GM23338 (cell line): ENCODE results near the gene FAM53B. TPM values are rescaled to one million over a fixed set of nuclear protein-coding genes. Genes with fewer than 3 reads are reported as not detected.

Source experiments
- ATAC-seq: fragments of 200-7000 bp; cut with Tn5 transposase; 3 replicates; pipeline ENCODE4 v1.9.1; 2020
- DNase-seq: peaks from one replicate; pipeline ENCODE4 v3.0.0-alpha.2; 2015; ENCODE audit warnings: low spot score
- H2AFZ ChIP-seq: fragments of 200-600 bp; sonication (generic); 2 replicates; pipeline ENCODE4 v1.8.0; 2016; ENCODE audit warnings: antibody characterized with exemption, mild to moderate bottlenecking, moderate library complexity
- H3F3A ChIP-seq: fragments of 200-600 bp; sonication (generic); replicated peaks from 2 replicates; pipeline ENCODE4 v1.8.0; 2017; ENCODE audit warnings: antibody characterized with exemption, mixed run types, low read depth
- H3K27ac ChIP-seq: fragments of 200-600 bp; sonication (generic); 2 replicates; pipeline ENCODE4 v1.6.1; 2016; ENCODE audit warnings: low read depth
- H3K27me3 ChIP-seq: fragments of 200-600 bp; sonication (generic); 2 replicates; pipeline ENCODE4 v1.8.0; 2016; ENCODE audit warnings: mild to moderate bottlenecking, mixed run types, moderate library complexity; ENCODE audit not compliant: insufficient read depth
- H3K36me3 ChIP-seq: fragments of 200-600 bp; sonication (generic); 2 replicates; pipeline ENCODE4 v1.8.0; 2016; ENCODE audit warnings: mild to moderate bottlenecking; ENCODE audit not compliant: insufficient read depth
- H3K4me1 ChIP-seq: fragments of 200-600 bp; sonication (generic); 2 replicates; pipeline ENCODE4 v1.8.0; 2016; ENCODE audit warnings: mild to moderate bottlenecking, moderate library complexity; ENCODE audit not compliant: insufficient read depth
- H3K4me2 ChIP-seq: fragments of 200-600 bp; sonication (generic); 2 replicates; pipeline ENCODE4 v1.7.1; 2017; ENCODE audit warnings: mixed run types
- H3K4me3 ChIP-seq: fragments of 200-600 bp; sonication (generic); 2 replicates; pipeline ENCODE4 v1.6.1; 2016; ENCODE audit warnings: mixed run types
- H3K79me2 ChIP-seq: fragments of 200-600 bp; sonication (generic); replicated peaks from 2 replicates; pipeline ENCODE4 v1.8.0; 2017; ENCODE audit warnings: mild to moderate bottlenecking; ENCODE audit not compliant: insufficient read depth
- H3K9me2 ChIP-seq: fragments of 200-600 bp; sonication (generic); 2 replicates; pipeline ENCODE4 v1.8.0; 2017; ENCODE audit not compliant: insufficient read depth
- H4K20me1 ChIP-seq: fragments of 200-600 bp; sonication (generic); replicated peaks from 2 replicates; pipeline ENCODE4 v1.8.0; 2017; ENCODE audit warnings: mild to moderate bottlenecking; ENCODE audit not compliant: insufficient read depth
- H3K27ac Mint-ChIP-seq: 2 replicates; pipeline ENCODE4 v1.8.0; 2020; ENCODE audit warnings: inconsistent platforms, mild to moderate bottlenecking, moderate library complexity, mixed read lengths
- H3K27me3 Mint-ChIP-seq: 3 replicates; pipeline ENCODE4 v1.8.0; 2022; ENCODE audit warnings: low read depth, mild to moderate bottlenecking, moderate library complexity, mixed read lengths, inconsistent platforms; ENCODE audit not compliant: insufficient read depth, poor library complexity
- H3K36me3 Mint-ChIP-seq: 3 replicates; pipeline ENCODE4 v1.8.0; 2021; ENCODE audit warnings: low read depth, mild to moderate bottlenecking, inconsistent platforms, moderate library complexity, mixed read lengths
- H3K4me1 Mint-ChIP-seq: 3 replicates; pipeline ENCODE4 v1.8.0; 2020; ENCODE audit warnings: mild to moderate bottlenecking, inconsistent platforms, mixed read lengths
- H3K4me3 Mint-ChIP-seq: 3 replicates; pipeline ENCODE4 v1.8.0; 2021; ENCODE audit warnings: moderate library complexity, mild to moderate bottlenecking, inconsistent platforms, mixed read lengths
- H3K9me3 Mint-ChIP-seq: 3 replicates; pipeline ENCODE4 v1.8.0; 2020; ENCODE audit warnings: moderate library complexity, mild to moderate bottlenecking, inconsistent platforms, mixed read lengths
- CREB1 ChIP-seq: fragments of 250-450 bp; sonication (Bioruptor Pico); IDR thresholded peaks from 2 replicates; pipeline ENCODE4 v1.5.0; 2020; ENCODE audit warnings: low read depth, mild to moderate bottlenecking, moderate library complexity
- CTCF ChIP-seq, 2 experiments: fragments of 200-600 bp in 1 of 2; sonication (generic) in 1 of 2; conservative IDR thresholded peaks; 2 replicates each; pipeline versions ENCODE4 v1.5.1 to v1.6.1; 2016 to 2017; ENCODE audit warnings: antibody characterized with exemption in 2 of 2, low read depth in 2 of 2, mild to moderate bottlenecking in 2 of 2, moderate library complexity in 1 of 2
- ETS1 ChIP-seq: IDR thresholded peaks from 2 replicates; pipeline ENCODE4 v1.6.1; 2016; ENCODE audit warnings: antibody characterized with exemption
- EZH2 ChIP-seq: fragments of 200-600 bp; sonication (generic); IDR thresholded peaks from one replicate; pipeline ENCODE4 v1.8.0; 2017; ENCODE audit warnings: antibody characterized with exemption, mild to moderate bottlenecking, low read depth; ENCODE audit not compliant: unreplicated experiment
- EZH2phosphoT487 ChIP-seq: fragments of 200-600 bp; sonication (generic); IDR thresholded peaks from one replicate; pipeline ENCODE4 v1.8.1; 2018; ENCODE audit warnings: antibody characterized with exemption; ENCODE audit not compliant: unreplicated experiment
- JUNB ChIP-seq: IDR thresholded peaks from one replicate; pipeline ENCODE4 v1.6.1; 2016; ENCODE audit warnings: antibody characterized with exemption; ENCODE audit not compliant: unreplicated experiment
- NANOG ChIP-seq: IDR thresholded peaks from 2 replicates; pipeline ENCODE4 v1.6.1; 2016; ENCODE audit warnings: antibody characterized with exemption, borderline replicate concordance
- POLR2AphosphoS5 ChIP-seq: IDR thresholded peaks from 2 replicates; pipeline ENCODE4 v1.6.1; 2016; ENCODE audit warnings: antibody characterized with exemption, low read depth
- REST ChIP-seq: IDR thresholded peaks from one replicate; pipeline ENCODE4 v1.6.1; 2018; ENCODE audit warnings: antibody characterized with exemption; ENCODE audit not compliant: unreplicated experiment
- STAT1 ChIP-seq: IDR thresholded peaks from one replicate; pipeline ENCODE4 v1.6.1; 2016; ENCODE audit warnings: antibody characterized with exemption; ENCODE audit not compliant: unreplicated experiment
- ZNF114 ChIP-seq: fragments of 250-450 bp; sonication (Bioruptor Pico); IDR thresholded peaks from 2 replicates; pipeline ENCODE4 v1.5.0; 2020; ENCODE audit warnings: mild to moderate bottlenecking, moderate library complexity
- ZNF331 ChIP-seq: fragments of 250-450 bp; sonication (Bioruptor Pico); IDR thresholded peaks from 2 replicates; pipeline ENCODE4 v1.5.0; 2020; ENCODE audit warnings: low read depth, mild to moderate bottlenecking, moderate library complexity
- ZNF462 ChIP-seq: fragments of 250-450 bp; sonication (Bioruptor Pico); IDR thresholded peaks from 2 replicates; pipeline ENCODE4 v1.5.0; 2020; ENCODE audit warnings: mild to moderate bottlenecking, moderate library complexity
- polyA plus RNA-seq: library from polyadenylated mRNA; unstranded; fragments of >200 nt; fragmentation: Nextera tagmentation; extraction: Ambion mirVana; gene quantifications from 2 replicates; pipeline ENCODE4 v1.2.1, GENCODE V29; 2016
- total RNA-seq: library from RNA; depleted of rRNA; stranded (reverse); fragments of >200 nt; shearing (Covaris generic); gene quantifications from 2 replicates; pipeline ENCODE4 v1.2.3, GENCODE V29; 2014

FAM53B gene
- total and polyA plus RNA-seq, 2 experiments from 2014 or later: 3.0 to 20.3 TPM

- Mint-ChIP-seq H3K27me3 (peaks cover 6% of the 10 kb centered on the region), H3K4me3 (peak within 1 kb of the TSS; percentile 91)
Measured at GRCh38 chr10:124791547-124792348, 47.6 kb upstream of the FAM53B start, which contains the start of gene EEF1AKMT2. Gene EEF1AKMT2, minus strand, starts transcription at chr10:124791887. Its CDS starts 54 bp downstream, at chr10:124791833.

More at GRCh38 chr10:124791547-124792348, 47.6 kb upstream of the FAM53B start, which contains the start of gene EEF1AKMT2:
- H4K20me1 ChIP-seq: no peaks in the 10 kb centered on the region
- Mint-ChIP-seq H3K9me3 (no peaks in the 10 kb centered on the region; the same call in 2 of the 3 replicates), H3K27ac (peak within 1 kb of the TSS; percentile 82), H3K4me1 (peaks cover 3% of the 10 kb centered on the region), H3K36me3 (peaks cover 19% of the 10 kb centered on the region)
- no peaks in the 10 kb centered on the region for H3K9me2 ChIP-seq
- peak within 1 kb of the TSS; percentile 98 for H2AFZ ChIP-seq
- peak within 1 kb of the TSS; percentile 94 for H3K27ac ChIP-seq
- H3F3A ChIP-seq: peaks cover 9% of the 10 kb centered on the region; the same call in 1 of the 2 replicates
- peak within 1 kb of the TSS; percentile 100 for H3K4me2 ChIP-seq
- TF ChIP-seq ZNF462 (CRISPR knock-in tag) (no peak), EZH2phosphoT487 (no peak), JUNB (no peak), ZNF114 (CRISPR knock-in tag) (no peak), CTCF (conservative IDR thresholded peaks at IDR 0.05; ENCODE audit: low read depth in 2 of 2) (peak; percentile 13 to 43; a peak in 2 of 4 replicates), NANOG (no peak), CREB1 (CRISPR knock-in tag) (peak; percentile 53), REST (no peak), ZNF331 (CRISPR knock-in tag) (no peak), EZH2 (no peak), POLR2AphosphoS5 (peak; percentile 96), ETS1 (peak; percentile 46; the same call in 1 of the 2 replicates), STAT1 (no peak)
- H3K79me2 ChIP-seq: peaks cover 24% of the 10 kb centered on the region
- H3K27me3 ChIP-seq: 0 out of 2 replicates have a peak, but pooled peaks cover 3% of the 10 kb centered on the region
- DNase-seq: peak; percentile 92
- H3K36me3 ChIP-seq: no peaks in the 10 kb centered on the region; the same call in 1 of the 2 replicates
- no peaks in the 10 kb centered on the region for H3K4me1 ChIP-seq
- ATAC-seq: peak; percentile 97
- H3K4me3 ChIP-seq: peak within 1 kb of the TSS; percentile 98
